Neural progenitor cell (in vitro differentiated cells): ENCODE data around the gene CCDC82.

Experiments
- EZH2phosphoT487 ChIP-seq: fragments of 200-600 bp; sonication (generic); IDR thresholded peaks from 2 replicates; pipeline ENCODE4 v1.6.1; 2017; ENCODE audit warnings: antibody characterized with exemption
- TF ChIP-seq, protein P1 (sequence below): fragments of 200-600 bp; sonication (generic); IDR thresholded peaks from 2 replicates; pipeline ENCODE4 v1.5.1; 2017; ENCODE audit warnings: antibody characterized with exemption, mild to moderate bottlenecking

DNA sequence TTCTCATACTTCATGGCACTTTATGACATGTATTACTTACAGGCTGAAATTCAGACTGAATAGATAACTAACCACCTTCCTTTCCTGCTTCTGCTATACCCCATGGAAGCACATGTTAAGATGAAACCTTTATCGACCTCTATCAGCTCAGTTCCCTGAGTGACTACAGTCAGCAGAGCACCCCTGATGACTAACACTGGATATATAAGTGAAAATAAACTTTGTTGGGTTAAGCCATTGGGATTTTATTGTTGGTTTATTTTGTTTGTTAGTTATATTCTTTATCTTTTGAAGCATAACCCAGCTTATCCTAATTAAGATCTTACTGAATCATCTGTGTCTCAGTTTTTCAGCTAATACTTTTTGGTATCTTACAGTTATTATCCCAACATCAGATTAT lies 23.7 kb downstream of the CCDC82 start:
- TF ChIP-seq, protein P1, sequence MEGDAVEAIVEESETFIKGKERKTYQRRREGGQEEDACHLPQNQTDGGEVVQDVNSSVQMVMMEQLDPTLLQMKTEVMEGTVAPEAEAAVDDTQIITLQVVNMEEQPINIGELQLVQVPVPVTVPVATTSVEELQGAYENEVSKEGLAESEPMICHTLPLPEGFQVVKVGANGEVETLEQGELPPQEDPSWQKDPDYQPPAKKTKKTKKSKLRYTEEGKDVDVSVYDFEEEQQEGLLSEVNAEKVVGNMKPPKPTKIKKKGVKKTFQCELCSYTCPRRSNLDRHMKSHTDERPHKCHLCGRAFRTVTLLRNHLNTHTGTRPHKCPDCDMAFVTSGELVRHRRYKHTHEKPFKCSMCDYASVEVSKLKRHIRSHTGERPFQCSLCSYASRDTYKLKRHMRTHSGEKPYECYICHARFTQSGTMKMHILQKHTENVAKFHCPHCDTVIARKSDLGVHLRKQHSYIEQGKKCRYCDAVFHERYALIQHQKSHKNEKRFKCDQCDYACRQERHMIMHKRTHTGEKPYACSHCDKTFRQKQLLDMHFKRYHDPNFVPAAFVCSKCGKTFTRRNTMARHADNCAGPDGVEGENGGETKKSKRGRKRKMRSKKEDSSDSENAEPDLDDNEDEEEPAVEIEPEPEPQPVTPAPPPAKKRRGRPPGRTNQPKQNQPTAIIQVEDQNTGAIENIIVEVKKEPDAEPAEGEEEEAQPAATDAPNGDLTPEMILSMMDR = no peak
- no peak for TF ChIP-seq EZH2phosphoT487
